GM18499 (cell line): ENCODE results near the gene STUB1.

Experiments
- ATAC-seq: cut with Tn5 transposase; IDR thresholded peaks from one replicate; pipeline ENCODE4 v1.9.1; 2021; ENCODE audit warnings: moderate number of reproducible peaks; ENCODE audit not compliant: insufficient read depth, unreplicated experiment

STUB1 gene

GRCh38 chr16:679814-680624, at the start of gene STUB1:
Gene STUB1, plus strand, starts transcription at chr16:680410. Its CDS starts 116 bp downstream, at chr16:680526.
- ATAC-seq, result no peak

DNA sequence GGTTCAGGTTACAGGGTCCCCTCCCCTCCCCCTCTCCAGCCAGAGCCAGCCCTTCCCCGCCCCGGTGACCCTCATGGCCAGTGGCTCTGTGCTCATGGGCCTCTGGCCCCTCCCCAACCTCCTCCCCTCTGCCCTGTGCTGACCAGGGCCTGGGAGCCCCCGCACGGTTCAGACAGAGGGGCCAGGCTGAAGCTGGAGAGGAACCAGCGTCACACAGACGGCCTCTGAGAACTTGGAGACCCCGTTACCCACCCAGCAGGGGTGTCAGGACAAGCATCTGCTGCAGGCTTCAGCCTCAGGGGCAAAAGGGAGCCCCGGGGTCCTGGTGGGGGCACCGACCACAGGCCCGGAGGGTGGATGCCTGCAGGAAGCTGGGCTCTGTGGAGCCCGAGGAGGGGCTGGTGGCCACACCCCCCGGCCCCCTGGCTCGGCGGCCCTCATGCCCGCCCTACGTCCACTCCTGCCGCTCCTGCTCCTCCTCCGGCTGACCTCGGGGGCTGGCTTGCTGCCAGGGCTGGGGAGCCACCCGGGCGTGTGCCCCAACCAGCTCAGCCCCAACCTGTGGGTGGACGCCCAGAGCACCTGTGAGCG, 49.3 kb upstream of the STUB1 start, which contains the start of gene WFIKKN1:
WFIKKN1 (plus strand) TSS at position 171 of the 591 bp plus-strand sequence; CDS start at position 440, 269 bp downstream.
- no peak for ATAC-seq

GRCh38 chr16:631808-632358, 48.3 kb upstream of the STUB1 start:
- ATAC-seq, result no peak

DNA sequence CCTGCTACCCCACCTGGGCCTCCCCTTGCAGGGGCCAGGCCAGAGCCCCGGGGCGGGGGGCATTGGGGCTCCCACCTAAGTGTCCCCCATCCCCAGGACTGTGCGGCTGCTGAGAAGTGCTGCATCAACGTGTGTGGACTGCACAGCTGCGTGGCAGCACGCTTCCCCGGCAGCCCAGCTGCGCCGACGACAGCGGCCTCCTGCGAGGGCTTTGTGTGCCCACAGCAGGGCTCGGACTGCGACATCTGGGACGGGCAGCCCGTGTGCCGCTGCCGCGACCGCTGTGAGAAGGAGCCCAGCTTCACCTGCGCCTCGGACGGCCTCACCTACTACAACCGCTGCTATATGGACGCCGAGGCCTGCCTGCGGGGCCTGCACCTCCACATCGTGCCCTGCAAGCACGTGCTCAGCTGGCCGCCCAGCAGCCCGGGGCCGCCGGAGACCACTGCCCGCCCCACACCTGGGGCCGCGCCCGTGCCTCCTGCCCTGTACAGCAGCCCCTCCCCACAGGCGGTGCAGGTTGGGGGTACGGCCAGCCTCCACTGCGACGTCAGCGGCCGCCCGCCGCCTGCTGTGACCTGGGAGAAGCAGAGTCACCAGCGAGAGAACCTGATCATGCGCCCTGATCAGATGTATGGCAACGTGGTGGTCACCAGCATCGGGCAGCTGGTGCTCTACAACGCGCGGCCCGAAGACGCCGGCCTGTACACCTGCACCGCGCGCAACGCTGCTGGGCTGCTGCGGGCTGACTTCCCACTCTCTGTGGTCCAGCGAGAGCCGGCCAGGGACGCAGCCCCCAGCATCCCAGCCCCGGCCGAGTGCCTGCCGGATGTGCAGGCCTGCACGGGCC, 47.5 kb upstream of the STUB1 start:
- ATAC-seq, result no peak

DNA sequence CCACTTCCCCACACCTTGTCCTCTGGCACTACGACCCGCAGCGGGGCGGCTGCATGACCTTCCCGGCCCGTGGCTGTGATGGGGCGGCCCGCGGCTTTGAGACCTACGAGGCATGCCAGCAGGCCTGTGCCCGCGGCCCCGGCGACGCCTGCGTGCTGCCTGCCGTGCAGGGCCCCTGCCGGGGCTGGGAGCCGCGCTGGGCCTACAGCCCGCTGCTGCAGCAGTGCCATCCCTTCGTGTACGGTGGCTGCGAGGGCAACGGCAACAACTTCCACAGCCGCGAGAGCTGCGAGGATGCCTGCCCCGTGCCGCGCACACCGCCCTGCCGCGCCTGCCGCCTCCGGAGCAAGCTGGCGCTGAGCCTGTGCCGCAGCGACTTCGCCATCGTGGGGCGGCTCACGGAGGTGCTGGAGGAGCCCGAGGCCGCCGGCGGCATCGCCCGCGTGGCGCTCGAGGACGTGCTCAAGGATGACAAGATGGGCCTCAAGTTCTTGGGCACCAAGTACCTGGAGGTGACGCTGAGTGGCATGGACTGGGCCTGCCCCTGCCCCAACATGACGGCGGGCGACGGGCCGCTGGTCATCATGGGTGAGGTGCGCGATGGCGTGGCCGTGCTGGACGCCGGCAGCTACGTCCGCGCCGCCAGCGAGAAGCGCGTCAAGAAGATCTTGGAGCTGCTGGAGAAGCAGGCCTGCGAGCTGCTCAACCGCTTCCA, 46.7 kb upstream of the STUB1 start:
- ATAC-seq, result no peak

GRCh38 chr16:634051-634670, 46.0 kb upstream of the STUB1 start:
- no peak for ATAC-seq

DNA sequence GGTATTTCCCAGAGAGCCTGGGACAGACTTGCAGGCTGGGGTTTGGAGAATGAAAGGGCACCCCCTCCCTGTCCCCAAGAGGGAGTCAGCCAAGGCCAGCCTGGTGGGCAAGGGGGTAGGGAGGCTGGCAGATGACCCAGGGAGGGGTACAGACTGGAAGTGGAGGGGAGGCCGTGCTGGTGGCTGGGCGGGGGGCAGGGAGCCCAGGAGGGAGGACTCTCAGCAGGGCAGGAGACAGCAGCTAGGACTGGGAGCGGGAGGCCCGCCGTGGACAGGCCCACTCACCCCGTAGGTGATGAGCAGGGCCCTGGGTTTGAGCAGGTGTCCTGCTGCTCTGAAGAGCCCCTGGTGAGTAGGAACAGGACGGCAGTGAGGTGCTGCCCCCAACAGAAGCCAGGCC, 45.2 kb upstream of the STUB1 start:
- no peak for ATAC-seq

DNA sequence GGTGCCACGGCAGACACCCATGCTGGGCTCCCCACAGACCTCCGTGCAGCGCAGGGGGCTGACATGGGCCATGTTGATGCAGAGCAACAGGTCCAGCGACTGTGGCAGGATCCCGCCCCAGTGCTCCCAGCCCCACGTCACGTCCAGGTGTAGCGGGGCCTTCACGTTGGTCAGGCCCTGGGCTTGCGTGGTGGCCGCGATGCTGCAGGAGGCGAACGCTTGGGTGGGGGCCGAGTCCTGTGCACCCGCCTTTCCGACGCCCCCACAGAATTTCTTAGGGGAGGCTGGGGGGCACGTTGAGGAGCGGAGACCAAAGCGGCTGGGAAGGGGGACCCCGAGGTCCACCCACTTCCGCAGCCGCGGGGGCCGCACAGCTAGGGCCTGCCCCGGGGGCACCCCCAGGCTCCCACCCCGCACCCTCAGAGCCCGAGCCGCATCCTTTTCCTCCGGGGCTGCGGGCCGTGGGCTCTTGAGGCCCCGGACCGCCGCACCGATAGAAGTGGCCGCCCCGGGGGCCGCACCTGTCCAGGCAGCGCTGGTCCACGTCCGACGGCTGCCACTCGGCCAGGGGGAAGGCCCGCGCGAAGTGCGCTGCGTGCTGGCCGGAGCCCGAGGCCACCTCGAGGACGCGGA, 44.5 kb upstream of the STUB1 start:
- ATAC-seq, result no peak

DNA sequence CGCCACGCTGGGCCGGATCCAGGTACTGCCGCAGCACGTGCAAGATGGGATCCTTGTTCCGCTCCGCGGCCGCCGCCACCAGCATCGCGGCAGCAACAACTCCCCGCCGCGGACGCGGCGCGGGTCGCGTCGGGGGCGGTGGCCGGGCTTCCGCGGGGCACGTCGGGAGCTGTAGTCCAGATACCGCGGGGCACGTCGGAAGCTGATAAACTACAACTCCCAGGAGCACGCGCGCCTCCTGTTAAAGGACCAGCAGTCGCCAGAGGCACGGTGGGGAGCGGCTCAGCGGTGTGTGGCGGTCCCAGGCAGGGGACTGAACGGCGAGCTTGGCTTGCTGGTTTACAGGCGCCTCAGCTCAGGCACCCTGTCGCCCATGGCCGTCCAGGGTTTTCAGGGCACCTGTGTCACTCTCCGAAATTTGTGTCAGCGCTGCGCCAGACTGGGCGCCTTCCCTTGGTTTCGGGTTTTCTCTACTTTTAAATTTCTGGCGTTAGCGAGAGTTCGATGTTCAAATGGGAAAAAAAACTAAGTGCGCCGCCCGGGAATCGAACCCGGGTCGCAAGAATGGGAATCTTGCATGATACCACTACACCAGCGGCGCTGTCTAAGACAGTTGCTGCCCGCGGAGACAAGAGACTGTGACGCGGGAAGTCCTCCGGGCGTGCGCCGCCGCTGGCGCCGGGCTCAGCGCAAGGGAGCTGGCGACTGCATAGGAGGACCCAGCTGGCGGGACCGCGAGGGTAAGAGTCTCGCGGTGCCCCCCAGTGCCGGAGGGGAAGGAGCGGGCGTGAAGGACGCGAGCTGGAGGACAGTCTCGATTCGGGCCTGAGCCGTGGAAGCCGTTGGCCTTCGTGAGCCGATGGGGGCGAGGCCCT, 43.8 kb upstream of the STUB1 start, which contains the start of gene METTL26:
METTL26 (minus strand) TSS at position 100 of the 875 bp plus-strand sequence; CDS start at position 85, 15 bp downstream.
- ATAC-seq, result no peak

DNA sequence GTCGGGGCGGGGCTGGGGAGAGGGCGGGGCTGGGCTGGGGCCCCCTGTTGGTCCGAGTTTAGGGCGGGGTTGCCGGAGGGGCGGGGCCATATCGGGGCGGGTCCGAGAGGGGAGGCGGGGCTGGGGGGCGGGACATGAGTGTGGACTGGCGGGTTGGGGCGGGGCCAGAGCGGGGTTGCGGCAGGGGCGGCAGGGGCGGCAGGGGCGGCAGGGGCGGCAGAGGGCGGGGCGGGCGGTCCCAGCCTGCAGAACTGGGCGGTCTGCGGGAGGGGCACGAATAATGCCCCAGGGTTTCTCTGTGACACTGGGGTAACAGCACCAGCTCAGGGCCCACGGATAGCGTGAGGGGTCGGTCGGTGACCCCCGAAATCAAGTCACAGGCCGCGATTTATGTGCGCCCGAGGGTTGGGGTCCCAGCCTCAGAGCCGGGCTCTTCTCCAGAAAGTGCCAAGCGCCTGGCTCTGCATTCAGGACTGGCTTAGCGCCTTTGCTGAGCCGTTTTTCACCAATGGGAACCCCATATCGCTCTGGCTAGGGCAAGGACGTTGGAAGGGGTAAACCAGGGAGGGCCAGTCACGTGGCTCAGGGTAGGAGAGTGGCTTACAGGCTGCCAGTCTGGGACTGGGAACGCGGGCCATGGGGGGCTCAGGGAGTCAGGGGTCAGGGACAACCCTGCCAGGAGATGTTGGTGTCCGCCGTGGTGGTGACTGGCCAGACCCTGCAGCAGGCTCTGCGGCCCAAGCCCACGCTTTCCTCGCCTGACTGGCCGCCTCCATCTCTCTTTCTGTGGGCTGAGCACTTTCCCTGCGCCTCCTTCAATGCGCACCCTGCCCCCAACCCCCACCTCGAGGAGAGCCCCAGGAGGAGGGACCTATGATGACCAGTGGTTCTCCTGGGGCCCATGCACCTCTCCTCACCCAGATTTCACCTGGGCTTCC, 42.9 kb upstream of the STUB1 start:
- no peak for ATAC-seq

GRCh38 chr16:638034-638543, 42.1 kb upstream of the STUB1 start:
- ATAC-seq, result no peak

GRCh38 chr16:638836-639235, 41.4 kb upstream of the STUB1 start:
- no peak for ATAC-seq

DNA sequence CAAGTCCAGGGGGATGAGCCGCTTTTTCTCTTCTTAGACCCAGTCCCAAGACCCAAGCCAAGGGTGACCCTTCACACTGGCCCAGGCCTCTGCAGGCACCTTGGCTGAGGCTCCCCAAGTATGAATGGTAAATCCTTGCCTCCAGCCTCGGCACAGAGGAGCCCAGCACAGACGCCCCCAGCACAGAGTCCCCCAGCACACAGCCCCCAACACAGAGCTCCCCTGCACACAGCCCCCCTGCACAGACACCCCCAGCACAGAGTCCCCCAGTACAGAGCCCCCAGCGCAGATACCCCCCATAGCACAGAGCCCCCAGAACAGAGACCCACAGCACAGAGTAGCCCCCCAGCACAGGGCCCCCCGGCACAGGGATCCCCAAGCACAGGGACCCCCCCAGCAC, 39.6 kb upstream of the STUB1 start:
- no peak for ATAC-seq

- no peak for ATAC-seq
Observed at GRCh38 chr16:641326-642188, 38.7 kb upstream of the STUB1 start, which contains the start of gene MCRIP2. Gene MCRIP2, plus strand, starts transcription at chr16:641828. Its CDS starts 164 bp downstream, at chr16:641992.

GRCh38 chr16:642189-643049, 37.8 kb upstream of the STUB1 start:
- ATAC-seq, result no peak
